ENCODE measurements around the gene SLC41A3. TPM values are rescaled to one million over a fixed set of nuclear protein-coding genes. Genes with fewer than 3 reads are reported as not detected.

The SLC41A3 gene
- total and polyA plus RNA-seq, 2 experiments from 2014 or later, result 19.8 to 56.0 TPM

GRCh38 chr3:126117212-126117611 lies 33.3 kb upstream of the SLC41A3 start:
- Histone ChIP-seq H3K9ac (no peak overlapping the region), H3K4me2 (ENCODE audit: unreplicated experiment) (no peak overlapping the region), H3K9me3 (ENCODE audit: low read depth) (no peaks in the 10 kb centered on the region), H3K9me2 (ENCODE audit: insufficient read depth) (no peaks in the 10 kb centered on the region), H3K4me3 (no peak overlapping the region), H3K79me2 (ENCODE audit: insufficient read depth) (no peaks in the 10 kb centered on the region), H3K27ac (no peak overlapping the region), H4K20me1 (ENCODE audit: insufficient read depth) (no peaks in the 10 kb centered on the region), H3K36me3 (ENCODE audit: low read depth) (no peaks in the 10 kb centered on the region), H2AFZ (no peak overlapping the region), H3K27me3 (replicated peaks; ENCODE audit: insufficient read depth) (peaks cover 33% of the 10 kb centered on the region), H3K4me1 (ENCODE audit: insufficient read depth) (no peaks in the 10 kb centered on the region), H3F3A (ENCODE audit: insufficient read depth) (no peaks in the 10 kb centered on the region)
- in situ Hi-C loops (cut with MboI), result no loop called here
- 68 to 69% methylated on average over 3 of the region's 3 CpGs for WGBS, 2 experiments (ENCODE audit: low coverage in 1 of 2, low lambda C conversion rate in 2 of 2, missing lambda C conversion rate in 2 of 2)
- no peak for DNase-seq
- no peak for TF ChIP-seq EZH2 (IDR thresholded peaks at IDR 0.05; ENCODE audit: insufficient read depth, poor library complexity, severe bottlenecking)
- no peak for TF ChIP-seq EZH2phosphoT487 (IDR thresholded peaks at IDR 0.05; ENCODE audit: insufficient read depth, low read depth)

GRCh38 chr3:126116526-126116925 lies 32.6 kb upstream of the SLC41A3 start:
- in situ Hi-C loops (cut with MboI), result no loop called here
- no peaks in the 10 kb centered on the region for H3K9me3 ChIP-seq (ENCODE audit: low read depth)
- H3K9ac ChIP-seq, result no peak overlapping the region
- H3K4me1 ChIP-seq (ENCODE audit: insufficient read depth), result no peaks in the 10 kb centered on the region
- H3K27me3 ChIP-seq (replicated peaks; ENCODE audit: insufficient read depth), result peaks cover 26% of the 10 kb centered on the region
- H4K20me1 ChIP-seq (ENCODE audit: insufficient read depth), result no peaks in the 10 kb centered on the region
- H3K36me3 ChIP-seq (ENCODE audit: low read depth), result no peaks in the 10 kb centered on the region
- WGBS, 2 experiments (ENCODE audit: low coverage in 1 of 2, low lambda C conversion rate in 2 of 2, missing lambda C conversion rate in 2 of 2), result 38 to 43% methylated on average over 1 of the region's 1 CpG
- no peak for DNase-seq
- H3K9me2 ChIP-seq (ENCODE audit: insufficient read depth), result no peaks in the 10 kb centered on the region
- H3K27ac ChIP-seq, result no peak overlapping the region
- TF ChIP-seq EZH2 (IDR thresholded peaks at IDR 0.05; ENCODE audit: insufficient read depth, poor library complexity, severe bottlenecking), result no peak
- no peak for TF ChIP-seq EZH2phosphoT487 (IDR thresholded peaks at IDR 0.05; ENCODE audit: insufficient read depth, low read depth)
- H2AFZ ChIP-seq, result no peak overlapping the region
- no peaks in the 10 kb centered on the region for H3F3A ChIP-seq (ENCODE audit: insufficient read depth)
- H3K4me2 ChIP-seq (ENCODE audit: unreplicated experiment), result no peak overlapping the region
- no peak overlapping the region for H3K4me3 ChIP-seq
- H3K79me2 ChIP-seq (ENCODE audit: insufficient read depth), result no peaks in the 10 kb centered on the region

- no peaks in the 10 kb centered on the region for H3K79me2 ChIP-seq (ENCODE audit: insufficient read depth)
- H3K27ac ChIP-seq, result no peak overlapping the region
- no peak for DNase-seq
- H3K9me3 ChIP-seq (ENCODE audit: low read depth), result no peaks in the 10 kb centered on the region
- no peak overlapping the region for H2AFZ ChIP-seq
- no peak overlapping the region for H3K4me3 ChIP-seq
- no peaks in the 10 kb centered on the region for H3K36me3 ChIP-seq (ENCODE audit: low read depth)
- H3F3A ChIP-seq (ENCODE audit: insufficient read depth), result no peaks in the 10 kb centered on the region
- no peak overlapping the region for H3K4me2 ChIP-seq (ENCODE audit: unreplicated experiment)
- no peak for TF ChIP-seq EZH2 (IDR thresholded peaks at IDR 0.05; ENCODE audit: insufficient read depth, poor library complexity, severe bottlenecking)
- TF ChIP-seq EZH2phosphoT487 (IDR thresholded peaks at IDR 0.05; ENCODE audit: insufficient read depth, low read depth), result no peak
- H3K4me1 ChIP-seq (ENCODE audit: insufficient read depth), result no peaks in the 10 kb centered on the region
- H3K9ac ChIP-seq, result no peak overlapping the region
- 75 to 81% methylated on average over 15 to 16 of the region's 16 CpGs for WGBS, 2 experiments (ENCODE audit: low coverage in 1 of 2, low lambda C conversion rate in 2 of 2, missing lambda C conversion rate in 2 of 2)
- in situ Hi-C loops (cut with MboI), result no loop called here
- peaks cover 10% of the 10 kb centered on the region for H3K27me3 ChIP-seq (replicated peaks; ENCODE audit: insufficient read depth)
- no peaks in the 10 kb centered on the region for H4K20me1 ChIP-seq (ENCODE audit: insufficient read depth)
- H3K9me2 ChIP-seq (ENCODE audit: insufficient read depth), result no peaks in the 10 kb centered on the region
Observed at GRCh38 chr3:126114443-126115386, 30.8 kb upstream of the SLC41A3 start.

GRCh38 chr3:126113733-126114442 lies 30.0 kb upstream of the SLC41A3 start:
- in situ Hi-C loops (cut with MboI), result no loop called here
- 60 to 64% methylated on average over 9 of the region's 9 CpGs for WGBS, 2 experiments (ENCODE audit: low coverage in 1 of 2, low lambda C conversion rate in 2 of 2, missing lambda C conversion rate in 2 of 2)
- H3K4me2 ChIP-seq (ENCODE audit: unreplicated experiment), result no peak overlapping the region
- peak; percentile 32 for DNase-seq
- H3K9me2 ChIP-seq (ENCODE audit: insufficient read depth), result no peaks in the 10 kb centered on the region
- H3K4me3 ChIP-seq, result no peak overlapping the region
- H3K27me3 ChIP-seq (replicated peaks; ENCODE audit: insufficient read depth), result peaks cover 1% of the 10 kb centered on the region
- H3K79me2 ChIP-seq (ENCODE audit: insufficient read depth), result no peaks in the 10 kb centered on the region
- no peaks in the 10 kb centered on the region for H3K4me1 ChIP-seq (ENCODE audit: insufficient read depth)
- TF ChIP-seq EZH2 (IDR thresholded peaks at IDR 0.05; ENCODE audit: insufficient read depth, poor library complexity, severe bottlenecking) (no peak), EZH2phosphoT487 (IDR thresholded peaks at IDR 0.05; ENCODE audit: insufficient read depth, low read depth) (no peak)
- H2AFZ ChIP-seq, result no peak overlapping the region
- H3K9me3 ChIP-seq (ENCODE audit: low read depth), result no peaks in the 10 kb centered on the region
- no peak overlapping the region for H3K9ac ChIP-seq
- no peaks in the 10 kb centered on the region for H3K36me3 ChIP-seq (ENCODE audit: low read depth)
- no peaks in the 10 kb centered on the region for H3F3A ChIP-seq (ENCODE audit: insufficient read depth)
- H3K27ac ChIP-seq, result no peak overlapping the region
- H4K20me1 ChIP-seq (ENCODE audit: insufficient read depth), result no peaks in the 10 kb centered on the region
